Glutamatergic neuron (in vitro differentiated cells): Measurements from ENCODE around the gene TAAR5. TPM values are rescaled to one million over a fixed set of nuclear protein-coding genes. Genes with fewer than 3 reads are reported as not detected.

Experiments
- DNase-seq: peaks from one replicate; pipeline ENCODE4 v3.0.0; 2022
- H3K27ac Mint-ChIP-seq: one replicate; pipeline ENCODE4 v1.8.0; 2020; ENCODE audit warnings: mild to moderate bottlenecking, mixed read lengths, inconsistent platforms; ENCODE audit not compliant: unreplicated experiment
- H3K27me3 Mint-ChIP-seq: one replicate; pipeline ENCODE4 v1.8.0; 2020; ENCODE audit warnings: mild to moderate bottlenecking, moderate library complexity, mixed read lengths, inconsistent platforms; ENCODE audit not compliant: unreplicated experiment
- H3K36me3 Mint-ChIP-seq: one replicate; pipeline ENCODE4 v1.8.0; 2020; ENCODE audit warnings: mild to moderate bottlenecking, mixed read lengths, inconsistent platforms; ENCODE audit not compliant: unreplicated experiment
- H3K4me1 Mint-ChIP-seq: one replicate; pipeline ENCODE4 v1.8.0; 2020; ENCODE audit warnings: mild to moderate bottlenecking, low read depth, mixed read lengths, inconsistent platforms; ENCODE audit not compliant: unreplicated experiment
- H3K4me3 Mint-ChIP-seq: one replicate; pipeline ENCODE4 v1.8.0; 2020; ENCODE audit warnings: mild to moderate bottlenecking, mixed read lengths, inconsistent platforms; ENCODE audit not compliant: unreplicated experiment
- H3K9me3 Mint-ChIP-seq: one replicate; pipeline ENCODE4 v1.8.0; 2020; ENCODE audit warnings: mild to moderate bottlenecking, moderate library complexity, mixed read lengths, inconsistent platforms; ENCODE audit not compliant: unreplicated experiment
- CTCF ChIP-seq: fragments of 200-600 bp; sonication (generic); IDR thresholded peaks from one replicate; pipeline ENCODE4 v1.5.0; 2021; ENCODE audit not compliant: partially characterized antibody, unreplicated experiment
- total RNA-seq: library from RNA; stranded (reverse); fragmentation: NEBNext Ultra II Directional; extraction: Animal tissue kit (Norgen Biotek cat#: 25700); gene quantifications from one replicate; pipeline ENCODE4 v1.2.1, GENCODE V29; 2021; ENCODE audit not compliant: unreplicated experiment

Gene TAAR5
- total RNA-seq, 1 donor from 2014 or later: not detected

GRCh38 chr6:132544826-132545225 lies 44.7 kb downstream of the TAAR5 start:
- no peaks in the 10 kb centered on the region for H3K36me3 Mint-ChIP-seq
- no peaks in the 10 kb centered on the region for H3K9me3 Mint-ChIP-seq
- H3K27ac Mint-ChIP-seq: no peak overlapping the region
- H3K27me3 Mint-ChIP-seq: no peaks in the 10 kb centered on the region
- no peak overlapping the region for H3K4me3 Mint-ChIP-seq
- H3K4me1 Mint-ChIP-seq: no peaks in the 10 kb centered on the region
- no peak for DNase-seq
- TF ChIP-seq CTCF: no peak

Other genes with a start within 250 kb of the TAAR5 start
- not detected for gene MOXD1, start 188.3 kb downstream of the TAAR5 start, total RNA-seq
- 62.7 TPM for gene STX7, start 76.6 kb downstream of the TAAR5 start, total RNA-seq
- not detected for gene TAAR9, start 51.5 kb downstream of the TAAR5 start, total RNA-seq
- not detected for gene TAAR8, start 37.1 kb downstream of the TAAR5 start, total RNA-seq
- not detected for gene TAAR6, start 19.4 kb downstream of the TAAR5 start, total RNA-seq
- gene TAAR2, start 34.5 kb upstream of the TAAR5 start, total RNA-seq: not detected
- not detected for gene TAAR1, start 69.4 kb upstream of the TAAR5 start, total RNA-seq
- not detected for gene VNN1, start 124.3 kb upstream of the TAAR5 start, total RNA-seq
- not detected for gene VNN2, start 168.2 kb upstream of the TAAR5 start, total RNA-seq
- gene SLC18B1, start 208.9 kb upstream of the TAAR5 start, total RNA-seq: 5.8 TPM
- 432 TPM for gene RPS12, start 224.8 kb upstream of the TAAR5 start, total RNA-seq